Measurements from ENCODE around the gene DAPL1. TPM values are rescaled to one million over a fixed set of nuclear protein-coding genes. Genes with fewer than 3 reads are reported as not detected.

Gene DAPL1
- total RNA-seq, 1 experiment from 2014 or later: not detected

- peaks cover 5% of the 10 kb centered on the region; the same call in 1 of the 2 replicates for H3K4me1 Mint-ChIP-seq
- TF ChIP-seq OVOL2 (CRISPR knock-in tag; IDR thresholded peaks at IDR 0.05; ENCODE audit: borderline replicate concordance): no peak
- TF ChIP-seq ARID4B (CRISPR knock-in tag; IDR thresholded peaks at IDR 0.05; ENCODE audit: borderline replicate concordance): no peak
- TF ChIP-seq SOX15 (CRISPR knock-in tag; IDR thresholded peaks at IDR 0.05): no peak
- no peak for TF ChIP-seq CTCF (IDR thresholded peaks at IDR 0.05)
- no peak for TF ChIP-seq MLX (CRISPR knock-in tag; IDR thresholded peaks at IDR 0.05)
- TF ChIP-seq ATF3 (CRISPR knock-in tag; conservative IDR thresholded peaks at IDR 0.05): no peak
- no peak for TF ChIP-seq IRF2 (CRISPR knock-in tag; IDR thresholded peaks at IDR 0.05; ENCODE audit: borderline replicate concordance, low read depth)
- TF ChIP-seq AR (CRISPR knock-in tag; IDR thresholded peaks at IDR 0.05): no peak
- no peak for TF ChIP-seq FOXJ3 (CRISPR knock-in tag; IDR thresholded peaks at IDR 0.05; ENCODE audit: borderline replicate concordance)
- no peak for TF ChIP-seq PRDM15 (CRISPR knock-in tag; IDR thresholded peaks at IDR 0.05)
- no peak for TF ChIP-seq NFATC4 (CRISPR knock-in tag; IDR thresholded peaks at IDR 0.05)
- TF ChIP-seq ZSCAN18 (CRISPR knock-in tag; IDR thresholded peaks at IDR 0.05): no peak
- no peak for TF ChIP-seq RELA (CRISPR knock-in tag; IDR thresholded peaks at IDR 0.05; ENCODE audit: borderline replicate concordance)
- no peak for TF ChIP-seq ZNF138 (CRISPR knock-in tag; conservative IDR thresholded peaks at IDR 0.05)
- TF ChIP-seq ZNF281 (CRISPR knock-in tag; IDR thresholded peaks at IDR 0.05): no peak
- TF ChIP-seq GTF2I (CRISPR knock-in tag; conservative IDR thresholded peaks at IDR 0.05): no peak
- TF ChIP-seq ZNF121 (CRISPR knock-in tag; IDR thresholded peaks at IDR 0.05): no peak
- TF ChIP-seq HMGXB4 (CRISPR knock-in tag; IDR thresholded peaks at IDR 0.05): no peak
- CTCF ChIA-PET: no interaction called here
- H3K27me3 Mint-ChIP-seq (ENCODE audit: low read depth): no peaks in the 10 kb centered on the region
- DNase-seq (ENCODE audit: low spot score): no peak
- no peak overlapping the region for H3K4me3 Mint-ChIP-seq
- H3K9me3 Mint-ChIP-seq: no peaks in the 10 kb centered on the region
- H3K27ac Mint-ChIP-seq: no peak overlapping the region
- POLR2A ChIA-PET: no interaction called here
- no peaks in the 10 kb centered on the region for H3K36me3 Mint-ChIP-seq
- ATAC-seq: no peak
These were observed 20.5 kb downstream of the DAPL1 start for GRCh38 chr2:158815658-158816057.
